Testis (tissue), 2 donors: ENCODE results near the gene NKX6-2.

Source experiments
- CTCF ChIP-seq, 3 experiments: fragments of 450-650 bp in 2 of 3; fragments of 200-600 bp in 1 of 3; sonication (generic) in 1 of 3; IDR thresholded peaks; one replicate each; pipeline ENCODE4 v1.5.1; 2016 to 2019; ENCODE audit warnings: antibody characterized with exemption in 3 of 3, mild to moderate bottlenecking in 2 of 3, moderate library complexity in 1 of 3
- POLR2A ChIP-seq: fragments of 450-650 bp; IDR thresholded peaks from one replicate; pipeline ENCODE4 v1.6.1; 2017; ENCODE audit warnings: antibody characterized with exemption, mild to moderate bottlenecking, moderate library complexity

- TF ChIP-seq CTCF (IDR thresholded peaks at IDR 0.05): no peak
- no peak for TF ChIP-seq POLR2A
Measured at GRCh38 chr10:132768346-132769248, 17.4 kb downstream of the NKX6-2 start.
